Gastroesophageal sphincter (tissue), 4 donors: ENCODE data around the gene JUN. TPM values are rescaled to one million over a fixed set of nuclear protein-coding genes. Genes with fewer than 3 reads are reported as not detected.

ENCODE experiments used
- ATAC-seq: fragments of 150-250 bp; one replicate; pipeline ENCODE4 v1.9.1; 2016; ENCODE audit warnings: mild to moderate bottlenecking, moderate library complexity
- H3K27ac ChIP-seq, 4 donors: fragments of 200-600 bp; sonication (generic) in 3 of 4; 1 replicate in 3 of 4; 2 replicates in 1 of 4; pipeline ENCODE4 v1.5.1; 2016 to 2019
- H3K27me3 ChIP-seq: fragments of 200-600 bp; sonication (generic); one replicate; pipeline ENCODE4 v1.5.1; 2019
- H3K36me3 ChIP-seq, 2 donors: fragments of 200-600 bp; sonication (generic); one replicate each; pipeline ENCODE4 v1.5.1; 2019; ENCODE audit warnings: control low read depth in 1 of 2
- H3K4me1 ChIP-seq, 3 donors: fragments of 200-600 bp; sonication (generic); 1 replicate in 2 of 3; 2 replicates in 1 of 3; pipeline ENCODE4 v1.5.1; 2016 to 2019; ENCODE audit warnings: control low read depth in 2 of 3
- H3K4me3 ChIP-seq, 2 donors: fragments of 200-600 bp; sonication (generic); one replicate each; pipeline ENCODE4 v1.5.1; 2019; ENCODE audit warnings: mild to moderate bottlenecking in 1 of 2, moderate library complexity in 1 of 2
- H3K9me3 ChIP-seq, 3 donors: fragments of 200-600 bp; sonication (generic); one replicate each; pipeline ENCODE4 v1.5.1; 2017 to 2019; ENCODE audit warnings: control low read depth in 2 of 3
- CTCF ChIP-seq, 4 experiments: fragments of 200-600 bp in 2 of 4; fragments of 450-650 bp in 2 of 4; sonication (generic) in 1 of 4; IDR thresholded peaks; one replicate each; pipeline ENCODE4 v1.5.1; 2017 to 2019; ENCODE audit warnings: antibody characterized with exemption in 4 of 4, mild to moderate bottlenecking in 2 of 4, moderate library complexity in 2 of 4
- EP300 ChIP-seq: sonication (generic); formaldehyde crosslinking; IDR thresholded peaks from one replicate; pipeline ENCODE4 v1.6.1; 2017; ENCODE audit warnings: antibody characterized with exemption, mild to moderate bottlenecking
- POLR2A ChIP-seq, 2 donors: fragments of 450-650 bp; IDR thresholded peaks; one replicate each; pipeline ENCODE4 v1.6.1; 2017; ENCODE audit warnings: antibody characterized with exemption in 2 of 2, mild to moderate bottlenecking in 2 of 2, moderate library complexity in 1 of 2
- POLR2AphosphoS5 ChIP-seq: sonication (generic); formaldehyde crosslinking; IDR thresholded peaks from one replicate; pipeline ENCODE4 v1.6.1; 2017; ENCODE audit warnings: antibody characterized with exemption
- WGBS, 2 donors: methylation state at CpG; one replicate each; pipeline ENCODE4 v1.1.5; 2018; ENCODE audit warnings: low coverage in 1 of 2; 5-methylcytosine and 5-hydroxymethylcytosine counted together
- total RNA-seq, 4 donors: library from RNA; depleted of rRNA; stranded (reverse); fragments of >200 nt; gene quantifications; one replicate each; pipeline ENCODE4 v1.1.0, GENCODE V29; 2016

Gene JUN
- total RNA-seq, 4 donors from 2014 or later = 102 to 145 (median 105) TPM

DNA sequence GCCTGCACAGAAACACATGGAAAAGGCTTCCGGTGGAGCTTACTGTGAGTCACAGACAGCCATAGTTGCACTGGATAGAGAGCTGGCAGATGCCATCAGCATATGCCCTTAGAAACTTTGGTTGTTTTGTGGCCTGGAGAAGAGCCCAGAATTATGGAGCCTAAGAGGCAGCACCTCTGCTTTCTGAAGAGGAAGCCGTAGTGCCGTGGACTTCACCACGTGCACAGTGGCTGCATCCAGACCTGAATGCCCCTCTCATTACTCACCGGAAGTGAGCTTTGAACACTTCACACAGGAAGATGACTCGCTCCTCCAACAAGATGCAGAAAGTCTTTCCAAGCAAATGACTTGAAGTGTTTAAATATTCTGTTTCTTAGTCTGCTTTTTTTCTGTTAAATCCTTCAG, 28.4 kb downstream of the JUN start:
- no peak for TF ChIP-seq CTCF (IDR thresholded peaks at IDR 0.05)
- TF ChIP-seq POLR2AphosphoS5 = peak; percentile 83
- no peak for TF ChIP-seq POLR2A (IDR thresholded peaks at IDR 0.05)
- no peak overlapping the region for H3K4me3 ChIP-seq
- H3K27me3 ChIP-seq = no peaks in the 10 kb centered on the region
- peaks cover 0 to 43% (median 10%) of the 10 kb centered on the region in 3 donors for H3K4me1 ChIP-seq
- peak; percentile 83 for ATAC-seq
- 0 to 14% methylated on average over 5 of the region's 6 CpGs for WGBS, 2 donors
- H3K9me3 ChIP-seq = no peaks in the 10 kb centered on the region
- peak overlapping the region; percentile 52 to 75 (median 74) for H3K27ac ChIP-seq
- H3K36me3 ChIP-seq = no peaks in the 10 kb centered on the region

GRCh38 chr1:58754683-58755467, 29.0 kb downstream of the JUN start:
- ATAC-seq = no peak
- H3K36me3 ChIP-seq = no peaks in the 10 kb centered on the region
- no peaks in the 10 kb centered on the region for H3K9me3 ChIP-seq
- no peaks in the 10 kb centered on the region for H3K27me3 ChIP-seq
- 59 to 63% methylated on average over 4 to 6 of the region's 7 CpGs for WGBS, 2 donors
- no peak for TF ChIP-seq EP300
- TF ChIP-seq POLR2AphosphoS5 = no peak
- TF ChIP-seq POLR2A (IDR thresholded peaks at IDR 0.05) = no peak
- no peak for TF ChIP-seq CTCF (IDR thresholded peaks at IDR 0.05)
- no peak overlapping the region for H3K4me3 ChIP-seq
- peaks cover 0 to 43% (median 10%) of the 10 kb centered on the region in 3 donors for H3K4me1 ChIP-seq
- peak overlapping the region; percentile 52 to 75 (median 74) for H3K27ac ChIP-seq

- H3K4me1 ChIP-seq = peaks cover 0 to 43% (median 10%) of the 10 kb centered on the region in 3 donors
- no peaks in the 10 kb centered on the region for H3K36me3 ChIP-seq
- TF ChIP-seq POLR2A (IDR thresholded peaks at IDR 0.05) (no peak), EP300 (no peak), POLR2AphosphoS5 (no peak), CTCF (IDR thresholded peaks at IDR 0.05) (no peak)
- WGBS, 2 donors = 87 to 100% methylated on average over 2 to 3 of the region's 3 CpGs
- H3K4me3 ChIP-seq = no peak overlapping the region
- peak overlapping the region in 2 of 4 donors; percentile 74 to 75 for H3K27ac ChIP-seq
- H3K9me3 ChIP-seq = no peaks in the 10 kb centered on the region
- ATAC-seq = no peak
- no peaks in the 10 kb centered on the region for H3K27me3 ChIP-seq
Observed at GRCh38 chr1:58754073-58754613, 29.7 kb downstream of the JUN start.

- ATAC-seq = no peak
- Histone ChIP-seq H3K36me3 (no peaks in the 10 kb centered on the region), H3K4me1 (peaks cover 0 to 43% (median 10%) of the 10 kb centered on the region in 3 donors), H3K27me3 (no peaks in the 10 kb centered on the region), H3K4me3 (no peak overlapping the region), H3K27ac (peak overlapping the region in 3 of 4 donors; percentile 40 to 75 (median 65)), H3K9me3 (no peaks in the 10 kb centered on the region)
- WGBS, 2 donors = 50 to 64% methylated on average over 3 to 4 of the region's 4 CpGs
- TF ChIP-seq POLR2AphosphoS5 = no peak
- TF ChIP-seq EP300 = no peak
- TF ChIP-seq CTCF (IDR thresholded peaks at IDR 0.05) = no peak
- no peak for TF ChIP-seq POLR2A (IDR thresholded peaks at IDR 0.05)
Observed at GRCh38 chr1:58753431-58753866, 30.4 kb downstream of the JUN start.

- Histone ChIP-seq H3K9me3 (no peaks in the 10 kb centered on the region), H3K27me3 (no peaks in the 10 kb centered on the region), H3K27ac (no peak overlapping the region), H3K36me3 (no peaks in the 10 kb centered on the region), H3K4me1 (peaks cover 0 to 26% (median 3%) of the 10 kb centered on the region in 3 donors), H3K4me3 (no peak overlapping the region)
- no peak for ATAC-seq
- WGBS, 2 donors = 88 to 100% methylated on average over 1 of the region's 1 CpG
- TF ChIP-seq CTCF (IDR thresholded peaks at IDR 0.05) (no peak), EP300 (no peak), POLR2A (IDR thresholded peaks at IDR 0.05) (no peak), POLR2AphosphoS5 (no peak)
Observed at GRCh38 chr1:58749646-58750045, 34.2 kb downstream of the JUN start.
